Progenitor cell of endocrine pancreas (in vitro differentiated cells): ENCODE data around the gene FAM210A. TPM values are rescaled to one million over a fixed set of nuclear protein-coding genes. Genes with fewer than 3 reads are reported as not detected.
"Not testable (repeated sequence)": the region's sequence is repeated elsewhere in the genome, so short reads cannot be mapped to it uniquely, and the experiment has no call there.

Experiments used
- DNase-seq: peaks from one replicate; pipeline ENCODE4 v3.0.0; 2021; ENCODE audit warnings: low spot score; ENCODE audit not compliant: unreplicated experiment
- H3K27ac Mint-ChIP-seq: 2 replicates; pipeline ENCODE4 v1.8.0; 2021; ENCODE audit warnings: mild to moderate bottlenecking, moderate library complexity, mixed read lengths
- H3K27me3 Mint-ChIP-seq: 2 replicates; pipeline ENCODE4 v1.8.0; 2021; ENCODE audit warnings: mixed read lengths
- H3K36me3 Mint-ChIP-seq: 2 replicates; pipeline ENCODE4 v1.8.0; 2022; ENCODE audit warnings: mixed read lengths; ENCODE audit not compliant: insufficient read depth
- H3K4me1 Mint-ChIP-seq: 2 replicates; pipeline ENCODE4 v1.8.0; 2021; ENCODE audit warnings: low read depth, mixed read lengths
- H3K4me3 Mint-ChIP-seq: 2 replicates; pipeline ENCODE4 v1.8.0; 2021; ENCODE audit warnings: low read depth, mild to moderate bottlenecking, moderate library complexity, mixed read lengths
- H3K9me3 Mint-ChIP-seq: 2 replicates; pipeline ENCODE4 v1.8.0; 2021; ENCODE audit warnings: low read depth, mixed read lengths
- total RNA-seq: library from RNA; stranded (reverse); gene quantifications from 2 replicates; pipeline ENCODE4 v1.2.1, GENCODE V29; 2021
- TF ChIP-seq, protein P1 (sequence below): fragments of 200-600 bp; sonication (generic); IDR thresholded peaks from one replicate; pipeline ENCODE4 v1.5.0; 2021; ENCODE audit warnings: antibody characterized with exemption, mild to moderate bottlenecking; ENCODE audit not compliant: unreplicated experiment

FAM210A gene
- total RNA-seq, 1 donor from 2014 or later, result 11.0 TPM

DNA sequence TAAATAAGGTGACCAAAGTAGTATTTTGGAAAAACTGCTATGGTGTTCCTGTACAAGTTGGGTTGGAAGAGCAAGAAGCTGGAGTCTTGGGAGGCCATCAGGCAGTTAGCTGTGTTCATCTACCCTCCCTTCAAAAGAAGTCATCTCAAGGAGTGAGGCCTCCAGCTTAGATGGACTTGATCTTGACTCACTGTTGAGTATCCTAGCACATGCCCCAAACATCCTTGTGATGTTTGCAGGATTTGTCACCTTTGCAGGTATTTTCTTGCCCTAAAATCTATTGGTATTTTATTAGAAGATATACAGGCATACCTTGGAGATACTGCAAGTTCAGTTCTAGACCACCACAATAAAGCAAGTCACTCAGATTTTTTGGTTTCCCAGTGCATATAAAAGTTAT lies 30.3 kb upstream of the FAM210A start:
- DNase-seq, result no peak
- Mint-ChIP-seq H3K4me1 (no peaks in the 10 kb centered on the region), H3K27me3 (no peaks in the 10 kb centered on the region), H3K27ac (no peak overlapping the region), H3K4me3 (no peak overlapping the region), H3K36me3 (peaks cover 24% of the 10 kb centered on the region), H3K9me3 (no peaks in the 10 kb centered on the region)
- TF ChIP-seq, protein P1, sequence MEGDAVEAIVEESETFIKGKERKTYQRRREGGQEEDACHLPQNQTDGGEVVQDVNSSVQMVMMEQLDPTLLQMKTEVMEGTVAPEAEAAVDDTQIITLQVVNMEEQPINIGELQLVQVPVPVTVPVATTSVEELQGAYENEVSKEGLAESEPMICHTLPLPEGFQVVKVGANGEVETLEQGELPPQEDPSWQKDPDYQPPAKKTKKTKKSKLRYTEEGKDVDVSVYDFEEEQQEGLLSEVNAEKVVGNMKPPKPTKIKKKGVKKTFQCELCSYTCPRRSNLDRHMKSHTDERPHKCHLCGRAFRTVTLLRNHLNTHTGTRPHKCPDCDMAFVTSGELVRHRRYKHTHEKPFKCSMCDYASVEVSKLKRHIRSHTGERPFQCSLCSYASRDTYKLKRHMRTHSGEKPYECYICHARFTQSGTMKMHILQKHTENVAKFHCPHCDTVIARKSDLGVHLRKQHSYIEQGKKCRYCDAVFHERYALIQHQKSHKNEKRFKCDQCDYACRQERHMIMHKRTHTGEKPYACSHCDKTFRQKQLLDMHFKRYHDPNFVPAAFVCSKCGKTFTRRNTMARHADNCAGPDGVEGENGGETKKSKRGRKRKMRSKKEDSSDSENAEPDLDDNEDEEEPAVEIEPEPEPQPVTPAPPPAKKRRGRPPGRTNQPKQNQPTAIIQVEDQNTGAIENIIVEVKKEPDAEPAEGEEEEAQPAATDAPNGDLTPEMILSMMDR, result no peak

DNA sequence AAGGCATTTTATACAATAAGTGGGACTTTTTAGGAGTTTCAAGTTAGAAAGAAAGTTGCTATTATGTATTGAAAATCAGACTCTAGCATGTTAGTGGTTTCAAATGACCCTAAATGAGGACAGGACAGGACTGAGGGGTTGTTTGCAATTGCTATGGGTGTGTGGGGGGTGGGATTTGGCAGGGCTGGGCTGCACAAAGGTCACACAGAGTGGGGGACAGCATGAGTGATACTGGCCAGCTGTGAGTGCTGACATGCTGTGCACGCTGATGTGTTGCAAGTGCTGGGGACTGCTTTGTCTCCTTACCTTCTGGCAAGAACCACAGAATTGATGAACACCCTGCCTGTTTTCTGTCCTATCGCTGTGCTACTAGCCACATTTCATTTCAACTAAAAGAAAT lies 29.9 kb upstream of the FAM210A start:
- Mint-ChIP-seq H3K27me3 (no peaks in the 10 kb centered on the region), H3K27ac (no peak overlapping the region), H3K4me3 (no peak overlapping the region), H3K4me1 (no peaks in the 10 kb centered on the region), H3K9me3 (no peaks in the 10 kb centered on the region), H3K36me3 (peaks cover 28% of the 10 kb centered on the region)
- TF ChIP-seq, protein P1, result no peak
- DNase-seq, result no peak

DNA sequence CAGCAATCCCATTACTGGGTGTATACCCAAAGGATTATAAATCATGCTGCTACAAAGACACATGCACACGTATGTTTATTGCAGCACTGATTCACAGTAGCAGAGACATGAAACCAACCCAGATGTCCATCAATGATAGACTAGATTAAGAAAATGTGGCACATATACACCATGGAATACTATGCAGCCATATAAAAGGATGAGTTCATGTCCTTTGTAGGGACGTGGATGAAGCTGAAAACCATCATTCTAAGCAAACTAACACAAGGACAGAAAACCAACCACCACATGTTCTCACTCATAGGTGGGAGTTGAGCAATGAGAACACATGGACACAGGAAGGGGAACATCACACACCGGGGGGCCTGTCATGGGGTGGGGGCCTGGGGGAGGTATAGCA lies 25.2 kb upstream of the FAM210A start:
- H3K27me3 Mint-ChIP-seq, H3K9me3 Mint-ChIP-seq, H3K4me3 Mint-ChIP-seq, H3K27ac Mint-ChIP-seq, H3K4me1 Mint-ChIP-seq, DNase-seq: not testable (repeated sequence)
- peaks cover 30% of the 10 kb centered on the region for H3K36me3 Mint-ChIP-seq

DNA sequence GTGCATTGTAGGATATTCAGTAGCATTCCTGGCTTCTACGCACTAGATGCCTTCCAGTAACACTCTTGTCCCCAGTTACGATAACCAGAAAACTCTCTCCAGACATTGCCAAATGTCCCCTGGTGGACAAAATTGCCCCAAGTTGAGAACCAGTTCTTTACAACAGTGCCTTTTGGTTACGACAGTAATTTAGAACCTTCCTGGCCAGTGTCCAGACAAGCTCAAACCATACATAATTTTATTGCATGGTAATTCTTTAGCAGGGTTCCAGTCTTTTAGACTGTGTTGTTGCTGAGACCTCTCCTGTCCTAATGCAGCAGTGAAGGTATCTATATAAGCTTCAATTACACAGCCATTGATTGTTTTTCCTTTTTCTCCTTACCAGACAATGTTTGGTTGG lies 20.3 kb upstream of the FAM210A start:
- H3K27ac Mint-ChIP-seq, result no peak overlapping the region
- no peaks in the 10 kb centered on the region for H3K9me3 Mint-ChIP-seq
- TF ChIP-seq, protein P1, result no peak
- peaks cover 28% of the 10 kb centered on the region for H3K36me3 Mint-ChIP-seq
- no peak overlapping the region for H3K4me3 Mint-ChIP-seq
- DNase-seq, result no peak
- no peaks in the 10 kb centered on the region for H3K27me3 Mint-ChIP-seq
- no peaks in the 10 kb centered on the region for H3K4me1 Mint-ChIP-seq

DNA sequence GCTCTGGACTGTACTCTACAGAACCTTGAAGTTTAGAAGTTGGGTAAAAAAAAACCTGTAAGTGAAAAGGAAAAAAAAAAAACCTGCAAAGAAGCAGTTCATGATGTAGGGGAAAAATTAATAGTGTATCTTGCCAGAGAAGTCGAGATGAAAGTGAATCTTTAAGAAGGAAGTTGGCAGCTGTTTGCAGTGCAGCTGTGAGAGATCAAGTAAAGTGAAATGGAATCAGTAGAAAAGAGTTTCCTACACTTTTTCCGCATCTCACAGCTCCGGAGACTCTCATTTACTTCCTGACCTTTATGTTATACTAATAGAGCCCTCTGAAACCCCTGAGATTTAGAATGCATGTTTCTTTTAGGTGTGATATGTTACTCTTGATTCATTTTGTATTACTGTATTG lies 19.3 kb upstream of the FAM210A start:
- Mint-ChIP-seq H3K4me1 (no peaks in the 10 kb centered on the region), H3K9me3 (no peaks in the 10 kb centered on the region), H3K27ac (no peak overlapping the region), H3K4me3 (no peak overlapping the region), H3K27me3 (no peaks in the 10 kb centered on the region), H3K36me3 (peaks cover 23% of the 10 kb centered on the region)
- no peak for DNase-seq
- TF ChIP-seq, protein P1, result no peak

DNA sequence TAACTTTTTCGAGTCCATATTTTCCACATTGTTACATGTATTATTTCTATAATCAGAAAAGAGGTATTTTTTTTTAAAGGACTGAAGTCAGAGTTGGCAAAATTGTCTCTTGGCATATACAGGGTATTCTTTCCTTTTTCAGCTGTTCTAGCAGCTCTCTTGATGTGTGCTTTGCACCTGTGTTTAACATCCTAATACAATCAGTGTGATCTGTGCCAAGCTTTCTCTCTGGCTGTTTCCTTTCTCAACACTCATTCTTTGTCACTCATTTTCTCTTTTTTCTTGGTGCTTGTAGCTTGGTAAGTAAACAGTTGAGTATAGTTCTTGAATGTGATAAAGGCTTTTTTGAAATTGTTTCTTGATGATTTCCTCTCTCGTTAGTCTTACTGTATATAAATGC lies 9.3 kb upstream of the FAM210A start:
- H3K4me1 Mint-ChIP-seq, result no peaks in the 10 kb centered on the region
- H3K27ac Mint-ChIP-seq, result no peak overlapping the region
- no peak overlapping the region for H3K4me3 Mint-ChIP-seq
- no peaks in the 10 kb centered on the region for H3K9me3 Mint-ChIP-seq
- TF ChIP-seq, protein P1, result no peak
- H3K36me3 Mint-ChIP-seq, result peaks cover 18% of the 10 kb centered on the region
- no peak for DNase-seq
- H3K27me3 Mint-ChIP-seq, result no peaks in the 10 kb centered on the region
